HG03095 (cell line): ENCODE data around the gene CMTR1.

Experiments used
- ATAC-seq: cut with Tn5 transposase; IDR thresholded peaks from one replicate; pipeline ENCODE4 v1.9.1; 2021; ENCODE audit warnings: moderate library complexity; ENCODE audit not compliant: unreplicated experiment

CMTR1 gene

GRCh38 chr6:37511201-37511600 lies 78.2 kb downstream of the CMTR1 start:
- ATAC-seq: no peak

GRCh38 chr6:37511910-37512399 lies 78.9 kb downstream of the CMTR1 start:
- no peak for ATAC-seq

GRCh38 chr6:37512400-37513011 lies 79.5 kb downstream of the CMTR1 start:
- no peak for ATAC-seq

DNA sequence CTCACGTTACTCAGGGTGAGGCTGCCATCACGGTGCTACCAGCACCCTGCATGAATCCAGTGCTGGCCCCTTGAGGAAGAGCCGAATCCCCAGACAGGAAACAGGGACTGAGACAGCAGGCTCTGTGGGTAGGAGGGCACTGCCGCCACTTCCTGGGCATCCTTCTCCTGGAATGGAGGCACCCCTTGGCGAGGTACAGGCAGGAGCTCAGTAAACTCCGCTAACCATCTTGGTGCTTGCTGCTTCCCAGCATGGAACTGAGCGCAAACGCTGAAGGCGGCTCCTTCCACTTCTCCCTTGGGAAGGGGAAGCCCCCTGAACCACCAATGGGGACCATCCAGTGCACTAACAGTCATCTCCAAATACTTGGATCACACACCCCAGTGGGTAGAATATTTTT lies 80.1 kb downstream of the CMTR1 start:
- no peak for ATAC-seq

DNA sequence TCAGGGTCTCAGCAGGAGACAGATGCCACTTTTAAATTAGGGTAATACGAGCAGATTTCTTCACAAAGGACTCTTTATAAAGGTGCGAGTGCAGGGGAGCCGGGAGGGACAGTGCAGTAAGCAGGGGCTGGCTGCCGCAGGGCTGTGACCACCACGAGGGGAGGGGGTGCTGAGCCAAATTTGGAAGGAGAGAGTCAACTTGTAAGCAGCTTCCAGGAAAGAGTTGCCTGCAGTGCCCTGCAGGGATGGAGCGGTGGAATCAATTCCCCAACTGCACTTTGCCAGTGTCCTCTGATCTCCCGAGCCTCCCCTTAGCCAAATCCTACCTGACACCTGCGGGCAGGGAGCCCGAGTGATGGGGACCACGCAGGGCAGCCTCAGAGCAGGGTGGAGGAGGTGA lies 80.6 kb downstream of the CMTR1 start:
- ATAC-seq: no peak

DNA sequence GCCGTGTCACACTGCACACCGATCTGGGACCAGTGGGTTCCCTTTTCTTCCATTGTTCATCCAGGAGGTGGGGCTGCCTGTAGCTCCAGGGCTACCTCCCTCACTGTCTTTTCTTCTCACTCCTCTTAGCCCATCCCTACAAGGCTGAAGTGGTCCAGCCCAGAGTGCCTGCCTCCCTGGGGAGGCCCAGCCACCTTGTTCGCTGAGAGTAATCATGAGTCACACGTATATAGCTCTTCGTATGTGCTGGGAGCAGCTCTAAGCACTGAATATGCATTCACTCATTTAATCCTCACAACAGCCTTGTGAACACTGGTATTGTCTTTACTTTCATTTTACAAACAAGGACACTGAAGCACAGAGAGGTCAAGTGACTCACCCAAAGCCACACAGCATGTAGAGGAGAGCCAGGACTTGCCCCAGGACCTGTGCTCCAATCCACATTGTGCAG lies 81.3 kb downstream of the CMTR1 start:
- ATAC-seq: no peak

- no peak for ATAC-seq
Measured at GRCh38 chr6:37514837-37515236, 81.8 kb downstream of the CMTR1 start.

DNA sequence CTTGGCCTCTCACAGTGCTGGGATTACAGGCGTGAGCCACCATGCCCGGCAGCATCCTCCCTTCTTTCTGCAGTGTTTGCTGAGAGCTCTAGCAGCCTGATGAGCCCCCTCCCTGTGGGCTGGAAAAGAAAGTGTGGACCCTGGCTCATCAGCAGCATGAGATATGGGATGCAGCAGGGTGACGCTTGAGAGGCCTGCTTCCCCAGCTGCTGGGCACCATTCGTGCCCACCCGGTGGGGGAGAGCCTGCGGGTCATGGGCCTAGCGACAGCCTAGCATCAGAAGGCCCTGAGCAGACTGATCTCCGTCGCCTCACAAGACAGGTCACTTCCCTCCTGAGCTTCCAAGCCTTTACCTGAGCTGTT lies 82.7 kb downstream of the CMTR1 start:
- no peak for ATAC-seq

DNA sequence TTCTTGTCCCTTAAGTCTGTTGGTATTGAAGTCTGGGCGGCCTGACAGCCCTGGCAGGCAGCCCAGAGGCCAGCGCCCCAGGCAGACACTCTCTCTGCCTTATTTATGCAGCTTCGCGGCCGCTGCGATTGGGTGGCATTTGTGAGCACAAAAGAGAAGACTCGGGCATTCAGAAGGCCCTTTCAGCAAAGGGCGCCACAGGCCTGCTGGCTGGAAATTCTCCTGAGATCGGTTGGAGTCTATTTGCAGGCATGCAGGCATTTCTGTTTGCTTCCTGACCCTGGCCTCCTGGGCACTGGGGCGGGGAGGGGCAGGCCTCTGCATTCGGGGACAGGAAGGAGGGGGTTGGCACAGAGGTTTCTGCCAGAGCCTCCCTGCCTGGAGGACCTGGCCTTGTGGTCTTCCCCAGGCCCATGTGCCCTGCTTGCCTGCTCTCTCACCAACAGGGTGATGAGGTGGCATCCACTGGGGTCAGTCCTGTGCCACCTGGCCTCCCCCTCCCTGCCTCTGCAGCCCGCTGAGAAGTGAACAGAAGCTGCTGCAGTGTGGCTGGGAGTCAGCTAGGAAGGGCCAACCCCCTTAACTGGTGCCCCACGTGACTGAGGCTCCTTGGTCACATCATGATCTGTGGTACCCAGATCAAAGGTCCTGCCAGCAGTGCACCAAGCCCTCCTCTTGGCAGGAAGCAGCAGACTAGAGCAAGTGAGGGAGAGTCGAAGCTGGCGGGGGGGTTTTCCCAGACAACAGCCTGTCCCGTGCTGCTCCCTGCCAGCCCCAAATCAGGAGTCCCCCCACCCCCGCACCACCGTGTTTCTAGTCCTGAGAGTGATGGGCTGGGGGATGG lies 83.3 kb downstream of the CMTR1 start:
- ATAC-seq: peak; percentile 48

- no peak for ATAC-seq
Measured at GRCh38 chr6:37516920-37517405, 83.9 kb downstream of the CMTR1 start.

DNA sequence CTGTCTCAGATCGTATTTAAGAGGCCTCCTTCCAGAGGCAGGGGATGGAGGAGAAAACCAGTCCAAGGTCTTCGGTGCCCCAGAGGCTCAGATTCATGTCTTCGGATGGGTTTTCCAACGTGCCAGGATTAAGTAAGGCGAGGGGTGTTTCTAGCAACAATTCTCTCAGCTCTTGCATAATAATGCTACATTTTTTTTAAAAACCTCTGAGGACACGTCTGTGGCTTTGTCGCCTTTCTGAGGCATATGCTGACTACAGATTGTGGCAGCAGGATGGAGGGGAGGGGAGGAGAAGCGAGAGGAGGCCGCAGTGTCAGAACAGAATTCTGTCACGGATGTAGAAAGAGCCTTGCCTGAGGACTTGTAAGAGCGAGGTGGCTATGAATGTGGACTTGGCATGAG lies 84.4 kb downstream of the CMTR1 start:
- ATAC-seq: no peak

DNA sequence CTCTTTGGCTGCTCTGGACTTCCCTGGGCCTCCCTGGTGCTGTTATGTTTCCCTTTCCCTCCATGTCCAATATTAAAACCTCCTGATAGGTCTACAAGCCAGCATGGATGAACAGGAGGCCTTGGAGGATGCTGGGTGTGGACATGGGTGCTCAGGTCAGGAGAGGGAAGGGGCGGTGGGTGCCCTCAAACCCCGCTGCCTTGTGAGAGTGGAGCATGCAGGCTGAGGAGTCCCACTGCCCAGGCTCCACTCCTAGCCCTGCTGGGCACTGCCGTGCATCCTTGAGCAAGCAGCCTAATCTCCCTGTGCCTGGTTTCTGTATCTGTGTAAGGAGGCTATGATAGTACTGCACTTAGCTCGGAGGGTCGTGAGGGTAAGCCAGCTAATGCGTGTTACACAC lies 85.1 kb downstream of the CMTR1 start:
- ATAC-seq: no peak

- ATAC-seq: no peak
Measured at GRCh38 chr6:37519461-37519860, 86.4 kb downstream of the CMTR1 start.

DNA sequence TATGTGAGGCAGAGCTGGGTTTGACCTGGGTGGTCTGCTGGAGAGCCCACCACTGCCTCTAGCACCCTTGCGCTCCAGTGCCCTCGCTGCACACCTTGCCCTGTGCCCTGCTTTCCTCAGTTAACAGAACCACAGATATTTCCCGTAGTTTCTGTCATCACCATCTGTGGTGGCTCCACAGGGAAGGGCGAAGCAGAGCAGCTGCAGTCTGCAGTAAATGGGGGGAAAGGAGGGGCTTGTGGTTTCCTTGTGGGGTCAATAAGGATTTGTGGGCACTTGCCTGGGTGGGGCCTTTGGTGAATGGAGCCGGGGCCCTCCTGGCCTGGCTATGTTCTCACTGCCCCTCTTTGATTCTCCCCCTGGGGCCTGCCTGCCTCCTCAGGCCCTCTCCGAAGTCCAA lies 87.9 kb downstream of the CMTR1 start:
- ATAC-seq: no peak

DNA sequence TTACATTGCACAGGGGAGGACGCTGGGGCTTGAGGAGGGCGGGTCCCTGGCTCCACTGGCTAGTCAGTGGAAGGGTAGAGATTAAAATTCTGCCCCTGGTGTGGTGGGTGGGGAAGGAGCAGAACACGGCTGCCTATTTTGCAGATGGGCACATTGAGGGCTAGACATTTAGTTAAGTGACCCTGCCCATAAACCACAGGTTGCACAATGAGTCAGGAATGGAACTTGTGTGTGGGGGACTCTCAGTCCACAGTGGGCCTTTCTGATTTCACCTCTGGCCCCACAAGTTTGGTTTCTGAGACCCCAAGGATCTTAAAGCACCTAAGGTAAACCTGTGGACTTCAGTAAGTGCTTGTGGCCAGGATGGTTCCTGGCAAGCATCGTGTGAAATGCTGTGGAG lies 88.7 kb downstream of the CMTR1 start:
- ATAC-seq: no peak

DNA sequence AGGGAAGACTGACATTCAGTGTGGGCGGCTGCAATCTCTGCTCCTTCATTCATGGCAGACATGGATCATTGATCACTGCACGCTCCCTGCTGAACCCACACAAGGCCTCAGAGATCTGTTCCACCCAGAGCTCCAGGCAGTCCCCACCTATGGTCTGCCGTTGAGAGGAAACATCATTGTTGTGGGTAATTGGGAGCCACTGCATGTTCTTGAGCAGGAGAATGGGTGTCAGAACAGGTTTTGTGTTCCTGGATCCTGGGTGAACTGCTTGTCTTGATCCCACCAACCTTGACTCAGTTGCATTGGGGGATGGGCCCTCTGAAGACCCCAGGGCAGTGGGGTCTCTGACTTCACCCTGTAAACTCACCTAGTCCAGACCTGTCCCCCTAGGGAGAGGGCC lies 89.8 kb downstream of the CMTR1 start:
- no peak for ATAC-seq

DNA sequence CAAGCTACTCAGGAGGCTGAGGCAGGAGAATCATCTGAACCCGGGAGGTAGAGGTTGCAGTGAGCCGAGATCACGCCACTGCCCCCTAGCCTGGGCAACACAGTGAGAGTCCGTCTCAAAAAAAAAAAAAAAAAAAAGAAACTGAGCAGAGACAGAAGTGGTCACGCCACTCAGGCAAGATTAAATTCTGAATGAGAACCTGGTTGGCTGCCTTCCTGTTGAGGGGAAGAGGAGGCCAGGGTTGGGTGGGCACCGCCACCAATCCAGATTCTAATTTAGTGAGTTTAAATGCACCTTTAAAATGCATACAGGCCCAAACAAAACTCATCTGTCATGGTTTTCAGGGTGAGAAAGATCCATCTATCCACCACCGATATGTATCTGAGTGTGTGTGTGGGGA lies 90.4 kb downstream of the CMTR1 start:
- no peak for ATAC-seq

DNA sequence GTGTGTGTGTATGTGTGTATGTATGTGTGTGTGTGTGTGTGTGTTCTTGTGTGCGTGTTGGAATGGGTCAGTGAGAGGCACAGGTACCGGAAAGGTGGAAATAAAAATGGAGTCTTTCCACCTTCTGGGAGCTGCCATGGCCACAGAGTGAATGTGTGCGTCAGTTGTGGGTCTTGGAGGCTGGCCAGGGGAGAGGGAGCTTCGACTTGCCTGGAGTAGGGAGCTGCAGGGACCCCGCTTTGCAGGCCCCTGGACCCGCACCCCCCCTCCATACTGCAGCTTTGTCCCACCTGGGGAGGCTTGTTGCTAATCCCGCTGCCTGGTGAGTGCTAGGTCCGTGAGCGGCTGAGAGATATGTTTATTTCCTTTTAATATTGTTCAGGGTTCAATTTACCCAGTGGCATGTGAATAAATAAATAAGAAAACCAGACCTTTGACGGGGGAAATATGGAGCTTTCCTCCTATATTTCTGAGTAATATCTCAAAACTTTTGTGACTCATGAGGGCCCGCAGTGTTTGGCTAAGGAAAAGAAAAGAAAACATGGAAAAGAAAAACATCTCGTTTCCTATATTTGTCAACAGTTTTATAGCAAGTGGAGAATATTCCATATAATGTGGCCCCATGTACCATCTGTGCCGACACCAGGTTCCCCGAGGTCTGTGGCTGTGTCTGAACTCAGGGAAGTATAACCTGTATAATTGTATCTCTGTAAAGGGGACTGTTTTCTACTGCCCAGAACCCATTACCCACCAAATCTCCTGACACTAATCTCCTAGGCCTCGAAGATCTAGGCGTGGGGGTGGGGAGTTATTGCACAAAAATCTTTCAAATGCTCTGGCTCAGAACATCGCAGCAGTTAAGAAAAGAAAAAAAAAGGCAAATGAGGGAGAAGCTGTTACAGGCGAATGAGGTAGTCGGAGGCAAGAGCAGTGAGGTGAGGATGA lies 91.3 kb downstream of the CMTR1 start:
- ATAC-seq: no peak

DNA sequence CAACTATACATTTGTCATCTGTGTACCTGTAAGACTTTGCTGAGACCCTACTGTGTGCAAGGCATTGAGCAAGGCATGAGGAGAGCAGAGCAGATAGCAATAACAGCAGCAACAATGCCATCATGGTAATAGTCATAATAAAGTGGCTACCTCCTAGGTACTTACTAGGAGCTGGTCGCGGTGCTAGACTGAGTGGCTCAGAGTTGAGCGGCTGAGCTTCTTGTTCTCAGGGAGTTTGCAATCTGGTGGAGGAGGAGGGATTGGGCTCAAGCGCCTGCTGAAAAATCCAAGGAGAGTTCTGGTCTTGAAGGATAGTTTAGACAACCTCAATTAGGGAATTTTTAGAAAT lies 91.9 kb downstream of the CMTR1 start:
- ATAC-seq: no peak

- no peak for ATAC-seq
Measured at GRCh38 chr6:37525460-37526357, 92.7 kb downstream of the CMTR1 start.
